HK-2 (cell line): ENCODE measurements around the gene RADX.
"Not testable (repeated sequence)": the region's sequence is repeated elsewhere in the genome, so short reads cannot be mapped to it uniquely, and the experiment has no call there.

Source experiments
- DNase-seq: peaks from one replicate; pipeline ENCODE4 v3.0.0-alpha.2; 2018; ENCODE audit not compliant: unreplicated experiment

RADX gene, protein sequence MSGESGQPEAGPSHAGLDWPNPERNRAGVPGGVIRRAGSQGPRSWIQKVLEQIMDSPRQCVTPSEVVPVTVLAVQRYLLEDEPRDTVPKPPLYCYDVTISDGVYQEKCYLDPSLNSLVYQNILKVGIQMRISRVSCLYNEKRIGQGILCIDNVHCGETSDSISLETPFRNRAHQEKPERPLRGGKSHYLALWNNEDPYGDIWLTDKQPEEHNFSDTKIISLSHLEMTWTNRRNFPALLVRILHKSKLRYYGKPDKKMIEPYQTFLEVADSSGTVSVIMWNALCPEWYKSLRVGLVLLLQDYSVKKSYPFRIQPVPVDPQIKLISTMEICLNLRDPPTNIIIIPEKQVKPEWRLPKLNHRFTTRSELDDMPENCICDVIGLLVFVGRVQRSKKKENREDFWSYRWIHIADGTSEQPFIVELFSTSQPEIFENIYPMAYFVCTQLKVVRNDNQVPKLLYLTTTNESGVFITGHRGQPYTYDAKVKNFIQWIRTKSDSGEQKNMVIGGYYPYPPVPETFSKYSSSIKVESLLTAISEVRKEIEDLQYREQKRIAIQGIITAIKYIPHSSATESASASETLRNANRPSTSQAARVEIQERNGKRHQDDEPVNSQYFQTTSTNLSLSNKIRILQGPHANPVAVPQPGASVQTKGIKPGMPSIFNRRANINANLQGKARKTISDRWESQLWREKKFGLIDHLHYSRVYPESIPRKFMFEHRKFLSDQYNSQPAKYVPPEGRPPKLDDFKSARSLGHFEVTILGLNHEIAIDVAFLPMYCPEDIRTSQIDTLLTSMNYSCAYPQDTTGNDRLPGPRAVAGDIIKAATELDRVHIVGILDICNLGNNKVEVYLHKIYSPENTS

DNA sequence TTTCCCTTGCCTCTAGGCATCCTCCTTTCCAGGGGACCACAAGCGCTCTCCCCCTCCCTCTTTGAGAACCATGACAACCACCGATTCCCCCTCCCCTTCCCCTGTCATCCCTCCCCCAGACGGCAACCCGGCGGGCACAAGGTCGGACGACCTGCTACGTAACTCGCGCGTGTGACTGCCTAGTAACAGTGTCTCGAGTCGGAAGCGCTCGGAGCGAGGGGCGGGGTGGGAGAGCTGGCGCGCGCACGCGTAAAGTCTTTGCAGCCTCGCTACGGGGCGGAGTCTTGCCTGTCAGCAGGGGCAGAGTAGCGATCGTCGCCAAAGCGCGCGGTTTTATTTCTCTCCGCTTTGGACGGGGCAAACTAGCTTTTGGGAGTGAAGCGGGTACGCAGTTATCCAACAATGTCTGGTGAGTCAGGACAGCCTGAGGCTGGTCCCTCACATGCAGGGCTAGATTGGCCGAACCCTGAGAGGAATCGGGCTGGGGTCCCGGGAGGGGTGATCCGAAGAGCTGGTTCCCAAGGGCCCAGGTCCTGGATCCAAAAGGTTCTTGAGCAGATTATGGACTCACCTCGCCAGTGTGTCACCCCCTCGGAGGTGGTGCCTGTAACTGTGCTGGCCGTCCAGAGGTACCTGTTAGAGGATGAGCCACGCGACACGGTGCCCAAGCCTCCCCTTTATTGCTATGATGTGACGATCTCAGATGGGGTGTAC lies at the start of gene RADX:
TSS of gene RADX (plus strand) at position 300 of the 714 bp plus-strand sequence. CDS start at position 403, 103 bp downstream.
- peak; percentile 72 for DNase-seq

DNA sequence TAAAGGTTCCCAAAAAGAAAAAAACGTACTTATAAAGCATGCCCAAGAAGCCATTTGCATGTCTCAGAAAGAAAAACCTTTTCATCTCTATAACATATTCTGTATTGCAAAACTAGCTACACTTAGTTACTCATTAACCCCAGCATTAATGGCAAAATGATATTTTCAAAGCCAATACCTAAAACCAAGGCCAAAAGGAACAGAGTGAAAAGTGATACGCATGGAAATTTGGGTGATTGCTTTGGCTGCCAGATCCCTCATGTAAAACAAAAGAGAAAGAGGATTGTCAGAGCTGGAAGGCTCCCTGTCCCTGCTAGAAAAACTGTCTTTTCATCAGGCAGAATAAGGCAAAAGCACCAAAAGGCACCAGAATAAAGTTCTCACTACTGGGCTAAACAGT lies 46.8 kb upstream of the RADX start:
- no peak for DNase-seq

DNA sequence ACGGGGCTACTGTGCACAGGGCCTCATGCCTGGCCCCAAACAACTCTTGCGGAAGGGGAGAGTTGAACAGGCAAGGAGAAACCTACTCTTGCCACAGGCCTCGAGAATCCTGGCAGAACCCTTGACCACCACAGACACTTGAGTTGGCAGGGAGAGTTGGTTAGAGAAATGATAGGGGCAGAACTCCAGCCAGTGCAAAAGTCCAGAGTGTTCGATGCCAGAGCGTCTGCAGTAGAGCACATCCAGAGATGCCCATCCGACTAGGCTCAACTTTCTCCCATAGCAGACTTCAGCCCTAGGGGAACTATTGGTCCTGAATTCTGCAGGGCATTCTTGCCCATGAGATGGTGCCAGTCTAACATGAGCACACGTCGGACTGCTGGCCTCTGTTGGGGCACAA lies 45.4 kb upstream of the RADX start:
- DNase-seq: no peak

DNA sequence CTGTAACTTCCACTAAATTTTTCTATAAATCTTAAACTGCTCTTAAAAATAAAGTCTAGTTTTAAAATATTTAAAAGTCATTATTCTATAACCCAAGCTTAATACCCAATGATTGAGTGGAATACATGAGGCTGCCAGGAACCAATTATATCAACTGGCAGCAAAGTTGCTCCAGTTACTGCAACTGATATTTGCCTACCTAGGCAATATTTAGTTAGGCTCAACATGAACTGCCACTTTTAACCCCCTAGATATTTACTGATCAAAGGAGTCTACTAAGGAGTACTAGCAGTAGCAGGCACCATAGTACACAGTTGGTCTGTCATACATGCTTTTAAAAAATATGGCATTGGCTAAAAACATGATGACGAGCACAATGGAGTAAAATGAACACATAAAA lies 29.9 kb upstream of the RADX start:
- DNase-seq: no peak

DNA sequence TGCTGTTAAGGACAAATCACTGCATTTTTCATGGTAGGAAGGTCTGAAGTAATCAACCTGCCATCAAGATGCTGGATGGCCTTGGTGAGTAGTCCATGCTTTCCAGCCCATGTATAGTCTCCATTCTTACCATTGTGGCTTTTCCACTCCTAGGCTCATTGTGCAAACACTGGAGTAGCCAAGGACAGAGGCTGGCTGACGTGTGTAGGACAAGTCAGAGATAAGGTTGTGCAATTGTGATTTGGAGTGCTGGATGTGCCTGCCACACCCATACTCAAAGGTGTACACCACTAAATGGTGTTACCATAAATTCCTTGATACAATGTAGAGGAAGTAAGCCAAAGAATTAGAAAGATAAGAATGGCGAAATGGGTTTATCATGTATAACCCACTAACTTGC lies 26.3 kb upstream of the RADX start:
- no peak for DNase-seq

DNA sequence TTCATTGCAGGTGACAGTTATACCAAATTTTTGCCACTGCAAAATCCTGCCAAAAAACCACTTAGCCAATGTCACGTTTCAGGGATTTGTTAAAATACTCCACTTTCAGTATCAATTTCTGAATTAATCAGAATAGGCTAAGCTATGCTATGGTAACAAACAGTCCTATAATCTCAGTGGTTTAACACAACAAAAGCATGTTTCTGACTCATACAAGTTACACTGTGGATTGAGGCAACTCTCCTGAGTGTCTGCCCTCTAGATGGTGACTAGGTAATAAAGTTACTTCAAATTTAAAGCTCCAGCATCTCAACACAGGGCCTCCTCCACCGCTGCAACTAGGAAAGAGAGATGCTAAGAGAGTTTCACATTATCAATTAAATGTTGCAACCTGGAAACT lies 23.0 kb upstream of the RADX start:
- no peak for DNase-seq

DNA sequence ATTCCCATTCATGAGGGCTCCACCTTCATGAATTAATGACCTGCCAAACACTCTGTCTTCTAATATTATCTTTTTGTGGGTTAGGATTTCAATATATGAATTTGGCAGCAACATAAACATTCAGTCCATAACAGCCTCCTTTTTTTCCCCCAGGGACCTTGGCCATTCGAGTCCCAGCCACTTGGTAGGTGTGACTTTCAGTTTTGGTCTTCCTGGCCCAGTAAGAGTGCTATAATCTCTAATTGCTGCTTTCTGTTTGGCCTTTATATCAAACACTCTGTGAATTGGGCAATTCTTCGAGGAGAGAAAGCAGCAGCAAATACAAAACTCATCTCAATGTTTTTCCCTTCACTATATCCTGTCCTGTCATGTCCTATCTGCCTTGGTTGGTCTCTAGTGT lies 12.4 kb upstream of the RADX start:
- DNase-seq: no peak

DNA sequence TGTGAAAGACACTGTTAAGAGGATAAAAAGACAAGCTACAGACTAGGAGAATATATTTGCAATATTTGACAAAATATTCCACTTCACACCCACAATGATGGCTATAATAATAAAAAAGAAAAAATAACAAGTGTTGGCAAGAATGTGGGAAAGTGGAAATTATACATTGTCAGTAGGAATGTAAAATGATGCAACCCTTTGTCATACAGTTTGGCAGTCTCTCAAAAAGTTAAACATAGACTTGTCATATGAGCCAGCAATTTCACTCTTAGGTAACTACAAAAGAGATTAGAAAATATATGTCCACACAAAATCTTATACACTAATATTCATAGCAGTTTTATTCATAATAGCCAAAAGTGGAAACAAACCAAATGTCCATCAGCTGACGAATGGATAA lies 5.2 kb upstream of the RADX start:
- no peak for DNase-seq

DNA sequence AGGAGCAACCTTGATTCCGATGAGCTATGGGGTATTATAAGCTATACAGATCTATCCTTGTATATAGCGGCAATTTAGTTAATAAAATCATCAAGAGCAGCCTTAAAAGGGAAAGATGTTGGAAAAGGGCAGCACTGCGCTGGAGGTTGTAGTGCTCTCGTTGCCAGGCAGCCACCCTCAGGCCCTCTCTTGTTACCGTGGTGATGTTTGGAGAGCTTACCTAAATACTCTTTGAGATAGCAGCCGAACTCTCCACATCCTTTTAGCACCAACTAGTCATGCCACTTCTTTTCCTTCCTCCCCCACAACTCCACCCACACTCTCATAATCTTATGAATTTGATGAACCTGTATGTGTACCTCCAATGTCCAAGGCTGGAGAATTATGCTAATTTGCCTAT lies 3.8 kb upstream of the RADX start:
- no peak for DNase-seq

DNA sequence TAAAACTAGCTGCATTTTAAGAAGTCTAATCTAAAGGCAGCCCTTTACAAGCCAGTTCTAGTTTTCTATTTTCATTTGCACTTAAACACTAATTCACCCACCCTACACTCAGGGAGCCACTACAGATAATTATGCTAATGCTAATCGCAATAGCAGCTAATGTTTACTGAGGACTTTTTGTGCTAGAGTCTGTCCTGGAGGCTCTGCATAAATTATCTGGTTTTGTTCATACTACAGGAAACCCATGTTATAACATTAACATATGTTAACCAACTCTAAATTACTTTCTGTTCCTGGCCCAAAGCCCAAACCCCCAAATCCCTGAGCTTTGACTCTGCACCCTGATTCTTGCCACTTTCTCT lies 480 bp upstream of the RADX start:
- no peak for DNase-seq

DNA sequence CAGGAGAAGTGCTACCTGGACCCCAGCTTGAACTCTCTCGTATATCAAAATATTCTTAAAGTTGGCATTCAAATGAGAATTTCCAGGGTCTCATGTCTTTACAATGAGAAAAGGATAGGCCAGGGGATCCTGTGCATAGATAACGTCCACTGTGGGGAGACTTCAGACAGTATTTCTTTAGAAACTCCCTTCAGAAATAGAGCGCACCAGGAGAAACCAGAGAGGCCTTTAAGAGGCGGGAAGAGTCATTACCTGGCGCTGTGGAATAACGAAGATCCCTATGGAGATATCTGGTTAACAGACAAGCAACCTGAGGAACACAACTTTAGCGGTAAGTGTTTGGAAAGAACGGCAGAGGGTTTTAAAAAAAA lies 600 bp downstream of the RADX start:
- DNase-seq: no peak

DNA sequence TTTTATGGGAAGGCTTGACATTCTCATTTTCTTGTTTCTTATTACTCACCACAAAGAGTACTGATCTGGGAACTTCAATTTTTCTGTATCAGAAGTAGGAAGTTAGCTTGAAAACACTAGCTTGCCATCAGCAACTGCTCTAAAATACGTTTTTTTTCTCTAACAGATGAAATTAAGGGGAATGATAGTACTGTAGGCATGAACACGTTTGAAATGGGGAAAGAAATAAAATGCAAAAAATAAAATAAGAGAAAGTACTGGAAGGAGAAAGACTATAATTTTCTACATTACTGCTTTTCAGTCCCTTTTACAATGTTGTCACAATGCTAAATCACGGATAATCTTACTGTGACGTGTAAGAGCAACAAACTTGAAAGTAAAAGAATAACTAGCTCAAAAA lies 1.5 kb downstream of the RADX start:
- DNase-seq: no peak

DNA sequence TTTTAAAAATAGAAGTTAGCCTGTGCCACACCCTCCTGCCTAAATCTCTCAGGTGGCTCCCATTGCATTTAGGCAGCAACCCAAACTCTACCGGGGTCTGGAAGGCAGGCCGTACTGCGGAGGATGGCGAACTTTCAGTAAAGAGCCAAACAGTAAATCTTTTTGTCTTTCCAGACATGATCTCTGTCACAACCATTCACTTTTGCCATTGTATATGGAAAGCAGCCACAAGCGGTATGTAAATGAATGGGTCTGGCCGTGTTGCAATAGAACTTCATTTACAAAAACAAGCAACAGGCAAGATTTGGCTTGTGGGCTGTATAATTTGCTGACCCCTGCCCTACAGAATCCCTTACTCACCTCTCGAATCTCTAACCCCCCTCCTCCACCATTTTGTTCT lies 3.3 kb downstream of the RADX start:
- DNase-seq: no peak

DNA sequence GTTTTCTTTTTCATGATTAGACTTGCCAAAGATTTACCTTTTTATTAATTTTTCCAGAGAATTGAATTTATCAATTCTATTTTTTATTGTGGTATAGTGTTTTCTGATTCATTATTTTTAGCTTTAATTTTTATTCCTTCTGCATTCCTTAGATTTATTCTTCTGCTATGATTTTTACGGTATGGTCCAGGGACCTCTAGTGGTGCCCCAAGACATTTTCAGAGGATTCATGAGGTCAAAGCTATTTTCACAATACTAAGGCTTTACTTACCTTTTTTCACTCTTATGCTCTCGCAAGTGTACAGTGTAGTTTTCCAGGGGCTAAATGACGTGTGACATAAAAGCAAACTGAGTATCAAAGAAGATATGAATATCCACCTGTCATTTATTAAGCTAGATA lies 8.0 kb downstream of the RADX start:
- DNase-seq: no peak

DNA sequence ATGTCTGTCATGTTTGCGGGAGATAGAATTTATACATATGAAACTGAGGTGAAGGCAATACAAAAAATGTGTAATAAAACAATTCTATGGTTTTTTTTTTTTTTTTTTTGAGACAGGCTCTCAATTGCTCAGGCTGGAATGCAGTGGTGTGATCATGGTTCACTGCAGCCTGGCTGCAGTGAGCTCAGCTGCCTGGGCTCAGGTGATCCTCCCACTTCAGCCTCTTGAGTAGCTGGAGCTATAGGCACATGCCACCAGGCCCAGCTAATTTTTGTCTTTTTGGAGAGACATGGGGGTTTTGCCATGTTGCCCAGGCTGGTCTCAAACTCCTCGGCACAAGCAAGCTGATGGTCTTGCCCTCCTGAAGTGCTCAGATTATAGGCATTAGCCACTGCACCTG lies 10.1 kb downstream of the RADX start:
- no peak for DNase-seq

DNA sequence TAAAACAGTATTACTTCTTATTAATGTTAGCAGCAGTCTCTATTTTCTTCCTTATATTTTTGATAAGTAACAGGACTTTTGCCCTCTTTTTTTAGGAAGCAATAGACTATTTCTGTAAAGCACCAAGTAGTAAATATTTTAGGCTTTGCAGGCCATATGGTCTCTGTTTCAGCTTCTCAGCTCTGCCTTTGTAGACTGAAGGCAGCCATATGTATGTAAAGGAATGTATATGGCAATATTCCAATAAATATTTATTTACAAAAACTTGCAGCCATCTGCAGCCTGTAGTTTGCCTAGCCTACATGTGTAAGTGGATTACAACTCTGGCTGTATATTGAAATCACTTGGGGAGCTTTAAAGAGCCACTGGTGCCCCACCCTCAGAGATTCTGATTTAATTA lies 15.0 kb downstream of the RADX start:
- no peak for DNase-seq

DNA sequence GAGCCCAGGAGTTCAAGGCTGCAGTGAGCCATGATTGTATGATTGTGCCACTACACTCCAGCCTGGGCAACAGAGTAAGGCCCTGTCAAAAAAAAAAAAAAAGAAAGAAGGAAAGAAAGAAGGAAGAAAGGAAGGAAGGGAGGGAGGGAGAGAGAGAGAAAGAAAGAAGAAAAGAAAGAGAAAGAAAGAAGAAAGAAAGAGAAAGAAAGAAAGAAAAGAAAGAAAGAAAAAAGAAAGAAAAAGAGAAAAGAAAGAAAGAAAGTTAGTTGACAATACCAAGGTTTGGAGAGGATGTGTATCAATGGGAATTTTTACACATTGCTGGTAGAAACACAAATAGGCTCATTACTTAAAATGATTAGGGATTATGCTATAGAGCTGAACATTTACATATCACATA lies 19.8 kb downstream of the RADX start:
- DNase-seq: no peak

DNA sequence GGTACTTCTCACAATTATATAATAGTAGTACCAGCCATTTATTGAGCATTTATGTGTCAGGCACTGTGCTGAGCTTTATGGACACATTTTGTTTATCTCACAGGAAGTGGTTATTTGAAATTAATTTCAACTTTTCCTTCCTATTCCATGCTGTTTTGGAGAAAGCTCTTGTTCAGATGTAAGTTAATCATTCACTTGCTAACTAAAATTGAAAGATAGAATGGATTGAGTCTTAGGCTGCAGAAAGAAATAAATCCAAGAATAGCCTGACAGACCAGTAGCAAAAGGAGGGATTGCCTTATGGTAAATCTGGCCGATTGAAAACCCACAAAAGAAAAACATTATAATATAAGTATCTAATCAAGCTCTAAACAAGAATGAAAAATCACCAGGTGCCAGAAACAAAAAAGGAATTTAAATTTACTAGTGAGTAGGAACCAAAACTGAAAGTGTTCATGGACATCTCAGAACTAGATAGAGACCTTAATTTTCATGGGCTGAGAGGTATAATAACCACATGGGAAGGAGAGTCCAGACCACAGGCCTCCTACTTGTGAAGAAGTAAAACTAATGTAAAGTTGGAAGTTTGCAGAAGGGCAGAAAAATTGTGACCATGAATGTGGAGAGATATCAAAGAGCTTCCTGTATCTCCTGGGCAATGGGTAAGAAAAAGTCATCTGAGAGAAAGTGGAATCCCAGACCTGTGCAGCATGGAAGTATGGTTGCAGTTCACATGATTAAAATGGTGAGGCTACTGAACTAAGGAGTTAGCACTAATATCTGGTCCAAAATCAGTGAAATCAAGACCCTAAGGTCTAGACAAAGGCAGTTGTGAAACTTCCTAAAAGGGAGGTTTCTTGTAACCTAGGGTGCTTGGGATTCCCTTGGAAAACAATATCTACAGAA lies 38.0 kb downstream of the RADX start:
- DNase-seq: no peak

DNA sequence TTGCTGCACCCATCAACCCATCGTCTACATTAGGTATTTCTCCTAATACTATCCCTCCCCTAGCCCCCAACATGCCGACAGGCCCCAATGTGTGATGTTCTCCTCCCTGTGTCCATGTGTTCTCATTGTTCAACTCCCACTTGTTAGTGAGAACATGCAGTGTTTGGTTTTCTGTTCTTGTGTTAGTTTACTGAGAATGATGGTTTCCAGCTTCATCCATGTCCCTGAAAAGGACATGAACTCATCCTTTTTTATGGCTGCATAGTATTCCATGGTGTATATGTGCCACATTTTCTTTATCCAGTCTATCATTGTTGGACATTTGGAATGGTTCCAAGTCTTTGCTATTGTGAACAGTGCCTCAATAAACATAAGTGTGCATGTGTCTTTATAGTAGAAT lies 41.8 kb downstream of the RADX start:
- DNase-seq: not testable (repeated sequence)

DNA sequence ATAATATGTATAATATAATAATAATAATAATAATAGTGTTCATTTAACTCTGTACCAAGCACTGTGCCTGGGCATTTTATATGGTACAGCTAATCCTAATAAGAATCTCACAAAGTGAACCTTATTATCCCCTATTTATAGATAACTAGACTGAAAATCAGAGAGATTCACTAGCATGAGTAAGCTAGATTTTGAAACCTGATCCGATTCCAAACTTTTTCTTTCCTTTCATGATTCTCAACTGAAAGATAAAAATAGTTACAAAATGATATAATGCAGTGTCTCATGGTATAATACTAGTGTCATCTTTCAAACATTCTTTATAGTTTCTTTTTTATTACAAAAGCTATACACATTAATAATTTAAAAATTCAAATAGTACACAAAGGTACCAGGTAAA lies 58.9 kb downstream of the RADX start:
- DNase-seq: no peak

DNA sequence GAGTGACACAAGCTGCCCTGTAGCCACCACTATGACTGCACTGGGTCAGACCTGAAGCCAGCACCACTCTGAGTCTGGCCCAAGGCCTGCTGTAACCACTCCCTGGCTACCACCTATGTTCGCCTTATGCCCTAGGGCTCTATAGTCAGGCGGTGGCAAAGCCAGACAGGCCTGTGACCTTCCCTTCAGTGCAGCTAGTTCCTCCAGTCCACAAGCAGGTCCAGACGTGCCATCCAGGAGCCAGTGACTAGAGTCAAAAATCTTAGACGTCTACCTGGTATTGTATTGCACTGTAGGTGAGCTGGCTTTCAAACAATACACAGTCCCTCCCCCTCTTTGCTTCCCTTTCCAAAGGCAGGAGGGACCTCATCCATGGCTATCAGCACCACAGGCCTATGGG lies 60.7 kb downstream of the RADX start:
- no peak for DNase-seq

DNA sequence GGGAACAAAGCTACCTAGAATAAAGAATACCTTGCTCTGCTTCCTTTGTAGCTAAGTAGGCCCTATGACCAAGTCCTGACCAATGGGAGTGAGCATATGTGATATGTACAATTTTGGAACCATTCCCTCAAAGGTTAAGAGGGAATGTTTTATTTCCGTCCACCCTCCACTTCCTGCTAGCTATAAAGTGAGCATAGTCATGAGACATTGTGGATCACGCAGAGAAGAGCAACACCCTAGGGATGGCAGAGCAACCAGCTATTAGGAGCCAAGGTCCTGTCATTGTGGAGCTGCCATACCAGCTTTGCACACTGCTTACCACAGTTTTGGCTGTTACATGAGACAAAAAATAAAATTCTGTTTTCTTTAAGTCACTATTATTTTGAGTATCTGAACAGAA lies 68.9 kb downstream of the RADX start:
- no peak for DNase-seq
